Astrocyte of the hippocampus (primary cell): ENCODE measurements around the gene TMEM132E.

ENCODE experiments used
- DNase-seq: peaks from one replicate; pipeline ENCODE4 v3.0.0; 2011; ENCODE audit warnings: low read depth, low spot score

The TMEM132E gene

DNA sequence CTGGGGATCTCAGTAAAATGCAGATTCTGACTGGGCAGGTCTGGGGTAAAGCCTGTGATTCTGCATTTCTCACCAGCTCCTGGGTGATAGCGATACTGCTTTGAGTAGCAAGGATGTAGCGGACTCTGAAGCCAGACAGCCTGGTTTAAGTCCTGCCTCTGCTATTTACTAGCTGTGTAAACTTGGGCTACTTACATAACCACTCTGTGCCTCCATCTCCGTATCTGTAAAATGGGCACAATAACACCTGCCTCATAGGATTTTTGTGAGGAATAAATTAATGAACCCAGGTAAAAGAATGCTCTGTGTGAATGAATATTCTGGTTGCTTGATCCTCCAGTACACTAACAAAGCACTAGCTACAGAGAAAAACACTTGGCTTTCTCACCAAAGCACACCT lies 54.4 kb downstream of the TMEM132E start:
- DNase-seq: no peak

DNA sequence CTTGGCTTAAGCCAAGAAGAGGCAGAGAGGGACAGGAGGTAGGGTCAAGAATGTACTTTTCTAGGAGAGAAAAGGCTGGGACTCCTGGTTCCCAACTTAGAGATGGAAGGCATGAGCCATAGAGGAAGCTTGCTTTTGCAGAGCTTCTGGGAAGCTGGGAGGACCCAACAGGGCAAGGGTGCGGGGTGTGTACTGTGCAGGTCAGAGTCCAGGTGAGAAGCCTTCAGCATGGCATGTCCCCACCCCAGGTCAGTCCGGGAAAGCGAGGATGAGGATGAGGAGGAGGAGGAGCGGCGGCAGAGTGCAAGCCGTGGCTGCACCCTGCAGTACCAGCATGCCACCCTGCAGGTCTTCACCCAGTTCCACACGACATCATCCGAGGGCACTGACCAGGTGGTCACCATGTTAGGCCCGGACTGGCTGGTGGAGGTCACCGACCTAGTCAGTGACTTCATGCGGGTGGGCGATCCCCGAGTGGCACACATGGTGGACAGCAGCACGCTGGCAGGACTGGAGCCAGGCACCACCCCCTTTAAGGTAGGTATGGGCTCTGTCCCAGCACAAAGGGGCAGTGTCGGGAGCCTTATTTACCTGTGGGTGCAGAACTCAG lies 55.3 kb downstream of the TMEM132E start:
- DNase-seq: no peak

DNA sequence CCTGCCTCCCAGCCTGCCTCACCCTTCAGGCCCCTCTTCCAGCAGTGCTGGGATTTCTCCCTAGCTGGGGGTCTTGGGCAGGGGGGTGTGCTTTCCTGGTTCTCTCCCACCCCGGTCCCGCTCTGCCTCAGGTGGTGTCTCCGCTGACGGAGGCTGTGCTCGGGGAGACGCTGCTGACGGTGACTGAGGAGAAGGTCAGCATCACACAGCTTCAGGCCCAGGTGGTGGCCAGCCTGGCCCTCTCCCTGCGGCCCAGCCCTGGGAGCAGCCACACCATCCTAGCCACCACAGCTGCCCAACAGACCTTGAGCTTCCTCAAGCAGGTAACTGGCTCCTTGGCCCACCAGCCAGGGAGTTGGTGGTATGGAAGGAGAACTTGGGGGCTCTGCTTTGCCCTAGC lies 56.5 kb downstream of the TMEM132E start:
- no peak for DNase-seq

DNA sequence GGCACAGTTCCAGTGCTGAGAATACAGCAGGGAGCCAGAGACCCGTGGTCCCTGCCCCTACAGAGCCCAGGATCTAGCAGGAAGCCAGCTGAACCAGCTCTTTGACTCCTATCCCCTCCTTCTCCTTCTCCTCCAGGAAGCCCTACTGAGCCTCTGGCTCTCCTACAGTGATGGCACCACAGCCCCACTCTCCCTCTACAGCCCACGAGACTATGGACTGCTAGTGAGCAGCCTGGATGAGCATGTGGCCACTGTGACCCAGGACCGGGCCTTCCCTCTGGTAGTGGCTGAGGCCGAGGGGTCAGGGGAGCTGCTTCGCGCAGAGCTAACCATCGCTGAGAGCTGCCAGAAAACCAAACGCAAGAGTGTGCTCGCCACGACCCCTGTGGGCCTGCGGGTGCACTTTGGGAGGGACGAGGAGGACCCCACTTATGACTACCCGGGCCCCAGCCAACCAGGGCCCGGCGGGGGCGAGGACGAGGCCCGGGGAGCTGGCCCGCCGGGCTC lies 57.7 kb downstream of the TMEM132E start:
- no peak for DNase-seq

DNA sequence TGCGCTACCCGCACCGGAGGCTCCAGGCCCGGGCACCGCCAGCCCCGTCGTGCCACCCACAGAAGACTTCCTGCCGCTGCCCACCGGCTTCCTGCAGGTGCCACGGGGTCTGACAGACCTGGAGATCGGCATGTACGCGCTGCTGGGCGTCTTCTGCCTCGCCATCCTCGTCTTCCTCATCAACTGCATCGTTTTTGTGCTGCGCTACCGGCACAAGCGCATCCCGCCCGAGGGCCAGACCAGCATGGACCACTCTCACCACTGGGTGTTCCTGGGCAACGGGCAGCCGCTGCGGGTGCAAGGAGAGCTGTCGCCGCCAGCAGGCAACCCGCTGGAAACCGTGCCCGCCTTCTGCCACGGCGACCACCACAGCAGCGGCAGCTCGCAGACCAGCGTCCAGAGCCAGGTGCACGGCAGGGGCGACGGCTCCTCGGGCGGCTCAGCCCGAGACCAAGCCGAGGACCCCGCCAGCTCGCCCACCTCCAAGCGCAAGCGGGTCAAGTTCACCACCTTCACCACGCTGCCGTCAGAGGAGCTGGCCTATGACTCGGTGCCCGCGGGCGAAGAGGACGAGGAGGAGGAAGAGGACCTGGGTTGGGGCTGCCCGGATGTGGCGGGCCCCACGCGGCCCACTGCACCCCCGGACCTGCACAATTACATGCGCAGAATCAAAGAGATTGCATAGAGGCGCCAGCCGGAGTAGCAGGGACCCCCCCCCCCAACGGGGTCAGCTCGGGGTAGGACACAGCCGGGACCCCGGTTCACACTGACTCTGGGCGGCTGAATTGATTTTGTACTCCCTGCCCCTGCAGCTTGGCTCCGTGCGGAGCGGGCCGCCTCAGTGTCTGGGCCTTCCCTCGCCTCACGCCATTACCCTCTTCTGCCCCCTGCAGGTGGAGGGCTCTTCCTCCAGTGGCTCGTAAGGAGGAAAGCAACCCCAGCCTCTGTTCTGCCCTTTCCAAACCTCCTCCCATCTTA lies 58.5 kb downstream of the TMEM132E start:
- peak; percentile 84 for DNase-seq

DNA sequence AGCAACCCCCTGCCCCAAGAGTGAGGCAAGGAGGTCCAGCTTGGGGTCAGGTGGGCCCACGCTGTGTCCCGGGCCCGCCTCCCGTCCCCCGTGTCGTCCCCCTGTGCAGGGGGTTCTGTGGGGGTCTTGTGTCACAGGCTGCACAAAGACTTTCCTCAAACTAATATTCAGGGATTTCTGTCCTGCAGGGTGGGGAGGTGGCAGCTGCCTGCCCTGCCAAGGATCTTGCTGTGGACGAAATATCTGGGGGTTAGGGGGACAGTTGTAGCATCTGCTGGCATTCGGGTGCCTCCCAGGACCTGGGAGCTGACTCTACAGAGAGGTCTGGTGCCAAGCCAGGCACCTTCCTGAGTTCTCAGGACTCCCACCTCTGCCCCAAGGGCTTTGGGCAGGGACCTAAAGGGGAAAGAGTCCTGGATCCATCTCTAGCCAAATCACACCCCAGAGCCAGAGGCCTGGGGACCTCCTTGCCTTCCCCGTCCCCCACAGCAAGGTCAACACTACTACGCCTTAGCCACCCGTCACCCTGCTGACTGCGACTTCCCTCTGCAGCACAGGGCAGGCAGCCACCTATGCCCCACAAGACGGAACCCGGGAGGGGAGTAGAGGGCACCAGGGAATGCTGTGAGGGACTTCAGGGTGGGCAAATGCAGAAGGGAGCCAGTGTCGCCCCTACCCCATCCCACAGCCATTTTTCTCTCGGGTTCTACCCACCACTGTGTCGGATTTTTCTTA lies 59.3 kb downstream of the TMEM132E start:
- DNase-seq: no peak

DNA sequence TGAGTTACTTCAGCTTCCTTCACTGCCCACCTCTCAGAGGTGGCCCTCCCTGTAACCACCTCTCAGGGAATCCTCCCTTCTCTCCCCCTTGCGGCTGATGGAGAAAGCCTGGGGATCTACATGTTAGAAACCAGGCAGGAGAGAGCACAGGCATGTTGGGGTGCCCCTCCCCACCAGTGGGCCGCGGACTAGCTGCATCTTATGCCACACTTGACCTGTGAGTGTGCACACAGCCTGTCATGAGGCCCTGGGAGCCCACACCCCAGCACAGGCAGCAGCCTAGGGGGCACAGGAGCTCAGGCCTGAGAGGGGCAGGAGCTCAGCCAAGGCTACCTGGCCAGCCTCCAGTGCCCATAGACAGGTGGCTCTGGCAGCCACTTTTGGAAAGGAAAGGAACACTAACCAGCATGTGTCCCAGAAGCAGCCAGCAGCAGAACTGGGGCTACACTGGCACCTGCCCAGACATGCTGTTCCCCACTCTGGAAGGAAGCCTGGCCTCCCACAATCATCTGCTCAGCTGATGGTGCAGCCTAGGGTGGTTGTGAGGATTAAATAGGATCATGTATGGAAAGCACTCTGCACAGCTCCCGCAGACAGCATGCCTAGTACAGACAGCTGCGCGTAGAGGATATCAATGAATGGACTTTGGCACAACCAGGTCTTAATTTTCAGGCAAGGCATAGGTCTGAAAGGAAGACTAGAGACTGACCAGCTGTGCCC lies 60.5 kb downstream of the TMEM132E start:
- no peak for DNase-seq

DNA sequence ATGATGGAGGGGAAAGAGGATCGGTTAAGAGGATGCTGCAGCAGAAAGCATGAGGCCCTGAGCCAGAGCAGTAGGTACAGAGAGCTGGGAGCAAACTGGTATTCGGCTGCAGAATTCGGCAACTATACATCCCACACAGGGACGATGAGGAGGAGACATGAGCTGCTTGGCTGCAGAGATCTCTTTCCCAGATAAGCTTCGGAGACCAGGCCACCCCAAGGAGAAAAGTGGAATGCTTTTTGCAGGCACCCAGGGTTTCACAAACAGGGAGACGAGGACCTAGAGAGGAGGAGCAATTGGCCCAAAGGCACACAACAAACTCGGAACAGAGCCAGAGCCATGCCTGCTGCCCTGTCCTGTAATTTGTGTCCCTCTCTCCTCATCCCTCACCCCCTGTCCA lies 62.0 kb downstream of the TMEM132E start:
- no peak for DNase-seq

DNA sequence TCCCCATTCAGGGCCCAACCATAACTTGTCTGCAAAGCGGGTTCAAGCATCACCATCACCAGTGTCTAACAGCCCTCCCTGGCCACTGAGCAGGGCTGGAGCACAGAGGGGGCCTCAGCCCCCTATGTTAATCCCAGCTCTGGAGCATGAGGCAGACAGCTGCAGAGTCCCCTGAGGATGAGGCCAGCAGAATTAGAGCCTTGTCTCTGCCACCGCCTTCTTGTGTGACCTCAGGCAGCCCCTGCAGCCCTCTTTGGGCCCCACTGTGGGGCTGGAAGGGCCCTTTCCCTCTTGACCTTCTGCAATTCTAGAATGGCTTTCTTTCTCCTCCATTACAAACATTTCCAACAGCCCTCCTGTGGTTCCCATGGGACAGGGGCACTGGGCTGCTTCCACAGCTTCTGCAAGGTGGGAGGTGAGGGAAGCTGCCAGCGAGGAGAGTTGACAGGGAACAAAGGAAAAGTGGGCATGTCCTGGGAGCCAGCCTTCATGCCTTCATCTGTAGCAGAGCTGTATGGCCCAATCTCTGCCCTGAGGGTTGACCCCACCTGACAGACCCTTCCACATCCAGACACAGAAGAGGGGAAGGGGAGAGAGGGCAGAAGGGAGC lies 65.7 kb downstream of the TMEM132E start:
- DNase-seq: no peak

DNA sequence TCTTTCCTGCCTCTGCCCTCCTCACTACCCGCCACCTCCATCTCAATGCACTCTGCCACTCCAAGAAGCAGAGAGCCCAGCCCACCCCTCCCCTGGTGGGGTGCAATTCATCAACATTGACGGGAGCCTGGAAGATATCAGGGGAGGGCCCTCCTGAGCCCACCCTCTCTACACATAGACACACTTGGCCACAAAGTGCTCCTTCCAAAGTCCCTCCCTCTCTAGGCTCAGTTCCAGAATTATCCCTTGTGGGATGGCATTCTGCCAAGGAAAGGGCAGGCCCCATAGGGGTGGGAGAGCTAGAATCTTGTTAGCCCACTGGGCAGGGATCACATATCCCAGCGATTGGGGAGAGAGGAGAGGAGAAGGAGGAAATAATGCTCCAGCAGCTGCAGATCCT lies 66.2 kb downstream of the TMEM132E start:
- DNase-seq: peak; percentile 25

DNA sequence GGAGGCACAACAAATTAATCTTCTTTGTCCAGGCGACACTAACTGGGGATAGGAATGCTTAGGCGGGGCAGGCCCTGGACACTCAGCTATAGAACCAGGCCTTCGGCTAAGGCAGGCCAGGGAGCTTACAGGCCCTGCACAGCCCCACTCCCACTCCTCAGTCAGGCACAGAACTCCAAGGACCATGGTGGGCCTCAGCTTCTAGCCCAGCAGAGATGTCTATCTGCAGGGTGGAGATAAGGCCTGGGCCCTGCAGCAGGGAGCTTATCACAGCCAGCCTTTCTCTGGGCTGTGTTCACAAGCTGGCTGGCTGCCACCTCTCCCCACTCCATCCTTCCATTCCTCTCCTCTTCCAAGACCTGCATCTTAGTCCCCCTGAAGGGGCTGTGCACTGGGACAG lies 68.1 kb downstream of the TMEM132E start:
- no peak for DNase-seq

DNA sequence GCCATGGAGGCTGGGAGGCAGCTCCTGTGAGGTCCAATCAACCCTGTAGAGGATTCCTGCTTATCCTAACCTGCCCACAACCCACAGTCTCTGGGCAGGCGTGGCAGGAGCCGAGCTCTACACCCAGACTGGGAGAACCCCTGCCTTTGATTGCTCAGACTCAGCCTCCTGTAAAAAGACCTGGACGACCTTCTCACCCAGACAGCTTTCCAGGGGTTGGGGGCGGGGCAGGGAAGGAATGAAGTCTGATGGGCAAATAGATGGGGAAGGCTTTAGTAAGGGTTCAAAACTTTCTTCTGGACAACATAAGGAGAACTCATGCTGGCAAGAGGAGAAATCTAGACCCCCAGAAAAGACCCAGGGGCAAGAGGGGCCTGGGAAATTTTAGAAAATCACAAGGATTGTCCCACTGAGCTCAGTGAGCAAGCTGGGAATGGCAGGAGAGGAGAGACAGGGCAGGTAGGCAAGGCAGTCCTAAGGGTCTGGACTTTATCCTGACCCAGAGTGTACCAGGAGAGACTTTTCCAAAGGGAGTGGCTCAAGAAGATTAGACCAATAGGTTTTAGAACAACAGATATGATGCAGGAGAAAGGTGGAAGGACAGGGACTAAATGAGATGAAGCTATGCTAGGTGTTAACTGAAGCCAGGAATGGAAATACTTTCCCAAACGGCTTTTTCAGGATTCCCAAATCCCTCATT lies 70.8 kb downstream of the TMEM132E start:
- no peak for DNase-seq

DNA sequence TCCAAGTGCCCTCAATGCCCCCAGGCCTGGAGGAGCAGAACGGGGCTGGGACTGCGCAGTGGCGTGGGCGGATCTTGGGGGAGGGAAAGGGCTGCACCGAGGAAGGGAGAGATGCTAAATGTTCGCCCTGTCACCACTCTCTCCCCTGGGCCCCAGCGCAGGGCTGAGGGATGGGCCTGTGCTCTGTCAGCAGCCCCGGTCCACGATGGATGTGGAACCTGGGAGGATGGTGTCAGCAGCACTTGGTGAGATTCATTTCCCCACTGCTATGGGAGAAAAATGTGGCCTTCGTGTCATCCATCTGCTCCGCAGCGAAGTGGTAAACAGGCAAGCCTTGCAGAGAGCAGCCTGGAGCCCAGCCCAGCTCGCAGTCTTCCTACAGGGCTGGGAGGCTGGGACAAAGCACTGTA lies 72.0 kb downstream of the TMEM132E start:
- DNase-seq: no peak

DNA sequence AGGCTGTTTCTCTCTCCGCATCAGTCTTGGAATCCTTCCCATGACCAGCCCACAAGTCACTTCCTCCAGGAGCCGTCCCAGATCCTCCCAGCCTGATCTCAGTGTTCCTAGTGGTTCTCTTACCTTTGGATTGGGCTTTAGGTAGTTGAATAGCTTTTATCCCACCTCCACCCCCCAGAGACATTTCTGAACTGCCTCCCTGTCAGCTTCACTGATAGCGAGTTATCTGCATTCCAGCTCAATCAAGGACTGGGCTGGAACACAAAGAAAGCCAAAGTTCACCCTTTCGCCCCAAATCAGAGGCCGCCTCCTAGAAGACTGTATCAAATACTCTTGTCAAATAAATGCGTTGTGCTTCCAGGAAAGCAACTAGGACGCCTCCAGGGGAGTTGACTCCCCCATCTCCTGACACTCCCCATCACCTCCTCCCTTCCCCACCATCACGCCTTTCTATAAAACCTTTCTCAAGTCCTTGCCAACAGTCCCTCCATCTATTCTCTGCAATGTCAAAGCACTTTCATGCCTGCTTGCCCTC lies 72.7 kb downstream of the TMEM132E start:
- no peak for DNase-seq

DNA sequence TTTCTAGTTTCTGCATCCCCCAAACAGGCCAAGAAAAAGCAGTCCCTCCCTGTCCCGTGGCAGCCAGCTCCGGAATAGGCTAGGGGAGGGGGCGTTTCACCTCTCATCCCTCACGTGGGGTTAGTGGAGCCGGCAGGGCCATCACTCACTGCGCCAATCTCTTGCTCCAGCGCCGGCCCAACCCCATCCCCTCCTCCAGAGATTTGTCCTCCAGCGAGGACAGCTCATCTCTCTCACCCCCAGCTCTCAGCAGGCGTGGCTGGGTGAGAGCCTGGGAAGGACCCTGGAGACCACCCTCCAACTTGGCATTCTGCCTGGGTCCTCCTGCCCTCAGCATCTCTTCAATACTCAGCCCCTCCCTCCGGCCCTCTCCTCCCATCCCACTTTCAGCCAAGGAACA lies 74.1 kb downstream of the TMEM132E start:
- DNase-seq: no peak

DNA sequence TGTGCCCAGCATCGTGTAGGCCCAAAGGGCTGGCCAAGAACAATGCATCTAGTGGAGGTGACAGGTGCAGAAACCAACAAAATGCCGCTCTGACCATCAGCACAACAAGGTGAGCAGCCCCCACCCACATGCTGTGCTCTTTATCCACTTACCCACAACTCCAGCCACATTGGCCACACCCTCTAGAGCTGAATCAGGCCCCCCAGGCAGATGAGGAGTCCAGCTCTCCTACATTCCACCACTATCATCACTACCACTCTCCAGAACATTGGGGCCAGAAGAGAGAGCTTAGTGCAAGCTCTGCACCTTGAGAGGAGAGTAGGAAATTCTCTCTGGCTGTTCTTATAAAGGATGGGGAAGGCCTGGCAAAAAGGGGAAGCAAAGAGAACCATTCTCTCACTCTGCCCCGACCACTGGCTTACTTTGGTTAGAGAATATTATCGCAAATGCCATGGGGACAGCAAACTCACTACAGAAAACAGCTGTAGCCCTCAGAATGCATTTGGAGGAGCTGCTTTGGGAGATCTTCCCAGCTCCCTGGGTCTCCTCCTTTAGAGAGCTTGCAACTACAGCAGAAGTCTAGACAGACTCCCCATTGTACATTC lies 75.0 kb downstream of the TMEM132E start:
- DNase-seq: no peak

DNA sequence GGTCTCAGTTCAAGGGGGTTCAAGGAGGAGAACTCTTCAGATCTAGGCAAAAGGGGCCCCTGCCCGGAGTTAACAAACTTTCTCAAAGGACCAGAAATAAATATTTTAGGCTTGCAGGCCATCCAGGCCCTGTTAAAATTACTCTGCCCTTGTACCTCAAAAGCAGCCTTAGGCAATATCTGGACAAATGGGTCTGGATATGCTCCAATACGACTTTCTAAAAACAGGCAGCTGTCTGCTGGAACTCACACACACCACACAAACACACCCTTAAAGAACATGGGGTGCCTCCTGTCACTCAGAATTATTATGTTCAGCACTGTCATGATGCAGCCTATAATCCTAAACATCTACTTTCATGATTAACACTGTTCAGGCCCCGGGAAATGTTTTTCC lies 75.5 kb downstream of the TMEM132E start:
- no peak for DNase-seq

DNA sequence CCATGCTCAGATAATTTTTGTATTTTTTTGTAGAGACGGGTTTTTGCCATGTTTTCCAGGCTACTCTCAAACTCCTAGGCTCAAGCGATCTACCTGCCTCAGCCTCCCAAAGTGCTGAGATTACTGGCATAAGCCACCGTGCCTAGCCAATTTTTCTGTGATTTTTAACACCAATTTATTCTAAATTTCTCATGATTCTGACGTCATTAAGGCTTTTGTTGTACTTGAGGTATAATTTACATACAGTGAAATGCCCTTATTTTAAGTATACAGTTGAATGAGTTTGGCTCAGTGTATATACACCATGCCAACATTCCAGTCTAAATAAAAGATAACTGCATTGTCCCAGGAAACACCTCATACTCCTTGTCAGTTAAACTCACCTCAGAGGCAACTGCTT lies 77.4 kb downstream of the TMEM132E start:
- no peak for DNase-seq

DNA sequence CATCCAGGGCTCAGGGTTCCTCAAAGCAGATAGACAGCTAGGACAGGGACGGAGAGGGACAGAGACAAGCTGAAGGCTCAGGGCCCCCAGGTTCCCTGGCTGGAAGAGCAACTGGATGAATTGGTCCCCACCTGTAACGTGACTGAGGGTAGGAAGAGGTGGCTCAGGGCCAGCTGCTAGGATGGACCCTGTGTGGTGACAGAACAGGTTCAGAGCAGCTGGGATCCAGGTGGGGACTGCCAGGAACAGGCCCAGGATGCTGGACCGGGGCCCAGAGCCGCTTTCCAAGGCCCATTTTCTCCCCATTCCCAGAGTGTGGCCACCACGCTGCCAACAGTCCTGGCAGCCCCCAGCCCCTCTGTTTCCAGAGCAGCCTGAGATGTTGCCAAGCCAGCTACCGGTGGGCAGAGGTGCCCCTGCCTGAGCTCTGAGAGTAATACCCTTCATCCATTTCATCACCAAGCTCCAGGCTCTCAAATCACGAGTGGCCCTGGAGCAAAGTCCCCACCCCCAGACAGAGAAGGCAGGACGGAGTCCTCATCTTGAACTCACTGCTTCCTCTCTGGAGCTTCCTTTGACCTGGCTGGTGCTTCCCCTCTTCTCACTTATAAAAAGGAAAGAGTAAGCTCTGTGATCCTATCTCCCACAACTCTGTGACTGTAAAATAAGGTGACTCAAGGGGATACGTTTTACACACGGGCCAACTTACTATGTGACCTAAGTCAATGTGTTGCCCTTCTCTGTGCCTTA lies 79.6 kb downstream of the TMEM132E start:
- no peak for DNase-seq
